Subcutaneous adipose tissue (tissue), 4 donors: Measurements from ENCODE around the gene PTPRA. TPM values are rescaled to one million over a fixed set of nuclear protein-coding genes. Genes with fewer than 3 reads are reported as not detected.

Experiments
- total RNA-seq, 4 donors: library from RNA; depleted of rRNA; stranded (reverse); fragments of >200 nt; gene quantifications; one replicate each; pipeline ENCODE4 v1.1.0, GENCODE V29; 2016
- TF ChIP-seq, protein P1 (sequence below): fragments of 450-650 bp; IDR thresholded peaks from one replicate; pipeline ENCODE4 v1.5.1; 2016; ENCODE audit warnings: low read depth, mild to moderate bottlenecking, control low read depth, antibody characterized with exemption, moderate library complexity

Gene PTPRA
- total RNA-seq, 4 donors from 2014 or later = 64.4 to 99.5 (median 95.3) TPM

DNA sequence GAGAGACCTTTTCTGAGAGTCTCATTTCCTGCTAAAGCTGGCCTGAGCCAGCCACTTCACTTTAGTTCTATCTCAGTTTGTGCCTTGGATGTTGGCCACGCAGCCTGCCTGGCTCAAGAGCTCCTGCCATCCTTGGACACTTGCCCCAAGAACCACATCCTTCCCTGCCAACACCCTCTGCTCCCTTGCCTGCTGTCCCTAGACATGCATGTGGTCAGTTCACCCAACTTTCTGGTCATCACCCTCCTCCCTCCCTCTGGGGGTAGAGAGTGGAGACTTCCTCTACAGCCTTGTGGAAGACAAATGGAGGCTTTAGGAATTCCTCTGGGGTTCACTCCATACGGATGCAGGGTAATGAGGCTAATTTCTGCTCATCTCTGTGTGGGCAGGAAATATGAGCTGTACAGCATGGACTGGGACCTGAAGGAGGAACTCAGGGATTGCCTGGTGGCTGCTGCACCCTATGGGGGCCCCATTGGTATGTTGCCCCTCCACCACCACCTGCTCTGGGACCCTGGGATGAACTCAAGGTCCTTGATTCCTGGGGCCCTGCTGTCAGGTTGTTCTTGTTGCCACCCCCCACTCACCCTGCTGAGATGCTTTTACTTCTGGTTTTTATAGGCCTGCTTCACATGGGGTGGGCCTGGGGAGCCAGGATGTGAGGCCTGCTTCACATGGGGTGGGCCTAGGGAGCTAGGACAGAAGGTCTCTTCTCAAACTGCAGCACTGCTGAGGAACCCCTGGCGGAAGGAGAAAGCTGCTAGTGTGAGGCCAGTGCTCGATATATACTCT is 13.8 kb upstream of the PTPRA start:
- TF ChIP-seq, protein P1, sequence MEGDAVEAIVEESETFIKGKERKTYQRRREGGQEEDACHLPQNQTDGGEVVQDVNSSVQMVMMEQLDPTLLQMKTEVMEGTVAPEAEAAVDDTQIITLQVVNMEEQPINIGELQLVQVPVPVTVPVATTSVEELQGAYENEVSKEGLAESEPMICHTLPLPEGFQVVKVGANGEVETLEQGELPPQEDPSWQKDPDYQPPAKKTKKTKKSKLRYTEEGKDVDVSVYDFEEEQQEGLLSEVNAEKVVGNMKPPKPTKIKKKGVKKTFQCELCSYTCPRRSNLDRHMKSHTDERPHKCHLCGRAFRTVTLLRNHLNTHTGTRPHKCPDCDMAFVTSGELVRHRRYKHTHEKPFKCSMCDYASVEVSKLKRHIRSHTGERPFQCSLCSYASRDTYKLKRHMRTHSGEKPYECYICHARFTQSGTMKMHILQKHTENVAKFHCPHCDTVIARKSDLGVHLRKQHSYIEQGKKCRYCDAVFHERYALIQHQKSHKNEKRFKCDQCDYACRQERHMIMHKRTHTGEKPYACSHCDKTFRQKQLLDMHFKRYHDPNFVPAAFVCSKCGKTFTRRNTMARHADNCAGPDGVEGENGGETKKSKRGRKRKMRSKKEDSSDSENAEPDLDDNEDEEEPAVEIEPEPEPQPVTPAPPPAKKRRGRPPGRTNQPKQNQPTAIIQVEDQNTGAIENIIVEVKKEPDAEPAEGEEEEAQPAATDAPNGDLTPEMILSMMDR = no peak

DNA sequence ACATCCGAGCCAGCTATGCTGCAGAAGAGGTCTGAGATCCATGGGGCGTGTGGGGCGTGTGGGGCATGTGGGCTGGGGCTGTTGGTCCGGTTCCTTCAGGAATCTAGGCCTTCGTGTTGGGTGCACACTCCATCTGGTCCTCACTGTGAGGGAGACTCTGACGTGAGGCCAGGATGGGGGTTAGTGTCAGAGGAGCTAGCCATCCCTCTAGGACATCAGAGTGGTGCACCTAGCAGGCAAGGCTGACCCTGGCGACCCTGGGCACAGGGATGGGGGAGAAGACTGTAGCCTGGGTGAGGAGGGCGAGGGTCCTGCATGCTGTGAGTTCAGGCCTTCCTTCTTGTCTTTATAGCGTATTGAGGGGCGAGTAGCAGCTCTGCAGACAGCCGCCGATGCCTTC is 8.7 kb upstream of the PTPRA start:
- TF ChIP-seq, protein P1 = no peak

DNA sequence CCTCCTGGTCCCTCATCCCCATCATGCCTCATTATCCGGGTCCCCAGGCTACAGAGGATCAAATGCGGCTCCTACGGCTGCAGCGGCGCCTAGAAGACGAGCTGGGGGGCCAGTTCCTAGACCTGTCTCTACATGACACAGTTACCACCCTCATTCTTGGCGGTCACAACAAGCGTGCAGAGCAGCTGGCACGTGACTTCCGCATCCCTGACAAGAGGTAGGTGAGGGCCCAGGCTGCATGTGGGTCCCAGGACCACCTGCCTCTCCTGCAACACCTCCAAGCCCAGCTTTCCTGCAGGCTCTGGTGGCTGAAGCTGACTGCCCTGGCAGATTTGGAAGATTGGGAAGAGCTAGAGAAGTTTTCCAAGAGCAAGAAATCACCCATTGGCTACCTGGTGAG is 8.2 kb upstream of the PTPRA start:
- TF ChIP-seq, protein P1 = no peak

DNA sequence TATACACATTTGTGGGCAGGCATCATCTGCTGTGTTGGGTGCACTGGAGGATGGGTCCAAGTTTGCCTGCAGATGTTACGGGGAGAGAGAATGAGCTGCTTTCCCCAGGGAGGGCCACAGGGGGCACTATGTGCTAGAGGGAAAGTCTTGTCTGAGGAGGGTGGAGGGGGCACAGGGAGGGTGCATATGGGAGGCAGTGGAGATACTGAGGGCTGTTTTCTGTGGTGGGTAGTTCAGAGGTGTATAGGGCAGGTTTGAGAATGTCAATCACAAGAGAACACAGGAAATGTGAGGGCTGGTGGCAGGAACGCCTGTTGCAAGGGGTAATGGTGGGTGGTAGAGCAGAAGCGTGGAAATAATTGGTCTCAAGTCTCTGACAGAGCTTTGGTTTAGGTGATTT is 7.7 kb upstream of the PTPRA start:
- TF ChIP-seq, protein P1 = no peak

DNA sequence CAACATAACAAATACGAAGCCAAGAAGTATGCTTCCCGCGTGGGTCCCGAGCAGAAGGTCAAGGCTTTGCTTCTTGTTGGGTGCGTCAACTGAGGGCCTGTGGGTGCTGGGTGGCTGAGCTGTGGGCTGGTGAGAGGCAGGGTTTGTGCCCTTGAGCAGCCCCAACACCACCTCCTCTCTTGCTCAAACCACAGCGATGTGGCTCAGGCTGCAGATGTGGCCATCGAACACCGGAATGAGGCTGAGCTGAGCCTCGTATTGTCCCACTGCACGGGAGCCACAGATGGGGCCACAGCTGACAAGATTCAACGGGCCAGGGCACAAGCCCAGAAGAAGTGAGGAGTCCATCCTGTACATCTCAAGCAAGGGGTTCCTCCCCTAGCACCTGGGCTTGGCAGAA is 7.0 kb upstream of the PTPRA start:
- TF ChIP-seq, protein P1 = no peak

DNA sequence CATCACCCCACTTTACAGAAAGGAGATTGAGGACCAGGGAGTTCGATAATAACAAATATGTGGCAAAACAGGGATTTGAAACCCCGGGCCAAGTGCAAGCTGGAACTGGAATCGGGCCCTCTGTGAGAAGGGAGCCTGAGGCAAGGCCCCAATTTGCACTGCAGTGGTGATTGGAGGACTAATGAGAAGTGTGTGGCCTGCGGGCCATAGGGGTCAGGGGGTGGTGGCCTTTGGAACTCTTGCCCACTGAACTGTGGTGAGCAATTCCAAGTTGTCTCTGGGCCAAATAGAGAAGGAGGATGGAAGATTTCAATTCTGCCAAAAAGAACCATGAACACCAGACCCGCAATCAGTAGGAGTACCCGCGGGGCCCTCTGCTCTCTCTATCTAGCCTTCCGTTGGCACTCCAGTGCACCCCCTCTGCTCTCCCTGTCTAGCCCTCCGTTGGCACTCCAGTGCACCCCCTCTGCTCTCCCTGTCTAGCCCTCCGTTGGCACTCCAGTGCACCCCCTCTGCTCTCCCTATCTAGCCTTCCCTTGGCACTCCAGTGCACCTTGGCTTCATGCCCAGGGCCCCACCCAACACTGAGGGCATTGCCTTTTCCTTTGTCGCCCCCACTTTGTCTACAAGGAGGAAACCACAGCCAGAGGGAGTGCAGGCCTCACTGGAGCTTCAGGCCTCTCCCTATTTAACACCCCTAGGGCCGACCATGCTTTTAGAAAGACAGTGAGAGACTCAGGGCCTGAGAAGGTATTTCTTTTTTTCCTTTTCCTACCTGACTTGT is 6.0 kb upstream of the PTPRA start:
- TF ChIP-seq, protein P1 = no peak

DNA sequence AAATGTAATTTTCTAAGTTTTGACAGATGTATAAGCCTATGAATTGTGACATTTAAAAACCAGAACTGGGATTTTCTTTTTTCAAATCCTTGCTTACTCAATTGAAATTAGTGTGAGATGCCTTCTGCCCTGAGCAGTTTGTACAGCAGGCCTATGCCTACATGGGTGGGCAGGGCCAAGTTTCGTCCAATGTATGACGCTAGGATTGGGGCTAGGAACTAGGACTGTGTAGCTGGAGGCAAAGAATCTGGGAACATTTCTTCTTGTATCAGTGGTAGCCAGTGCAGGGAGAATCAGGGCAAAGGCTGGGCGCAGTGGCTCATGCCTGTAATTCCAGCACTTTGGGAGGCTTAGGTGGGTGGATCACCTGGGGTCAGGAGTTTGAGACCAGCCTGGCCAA is 3.9 kb upstream of the PTPRA start:
- TF ChIP-seq, protein P1 = no peak
